CD4-positive, alpha-beta T cell (primary cell): ENCODE measurements around the gene PRDM7. TPM values are rescaled to one million over a fixed set of nuclear protein-coding genes. Genes with fewer than 3 reads are reported as not detected.

Experiments used
- ATAC-seq: fragments of 200-7000 bp; cut with Tn5 transposase; one replicate; pipeline ENCODE4 v1.10.0; 2022; ENCODE audit warnings: mild to moderate bottlenecking; ENCODE audit not compliant: poor library complexity
- CTCF ChIA-PET: fragments of 350-600 bp; sonication (Branson Sonifier 250); formaldehyde crosslinking; loops from one replicate; lab custom pipeline; 2021; ENCODE audit warnings: antibody characterized with exemption, inconsistent platforms; lab: Charles Lee
- POLR2A ChIA-PET: fragments of 350-600 bp; sonication (Branson Sonifier 250); formaldehyde crosslinking; loops from one replicate; lab custom pipeline; 2021; ENCODE audit warnings: antibody characterized with exemption, inconsistent platforms; lab: Charles Lee
- DNase-seq, 14 experiments: peaks; one replicate each; pipeline ENCODE4 v3.0.0-alpha.2; 2013 to 2020; ENCODE audit warnings: mixed read lengths in 2 of 14
- H3K27ac ChIP-seq, 2 donors: one replicate each; pipeline versions ENCODE4 v1.5.1 to v1.7.0; 2013; ENCODE audit warnings: low read length in 2 of 2, low read depth in 1 of 2, mild to moderate bottlenecking in 1 of 2
- H3K27me3 ChIP-seq, 2 experiments: 1 replicate in 1 of 2; 2 replicates in 1 of 2; pipeline versions ENCODE4 v1.6.1 to v1.7.0; 2013; ENCODE audit warnings: low read length in 2 of 2, control low read depth in 1 of 2, mild to moderate bottlenecking in 1 of 2, moderate library complexity in 1 of 2; ENCODE audit not compliant: insufficient read depth in 2 of 2, control insufficient read depth in 1 of 2
- H3K36me3 ChIP-seq: one replicate; pipeline ENCODE4 v1.6.1; 2013; ENCODE audit warnings: low read length, control low read depth; ENCODE audit not compliant: insufficient read depth
- H3K4me1 ChIP-seq: one replicate; pipeline ENCODE4 v1.6.1; 2013; ENCODE audit warnings: low read length, control low read depth; ENCODE audit not compliant: insufficient read depth
- H3K4me3 ChIP-seq: one replicate; pipeline ENCODE4 v1.5.1; 2013; ENCODE audit warnings: mild to moderate bottlenecking, low read length, moderate library complexity
- H3K9me3 ChIP-seq, 2 experiments: 1 replicate in 1 of 2; 2 replicates in 1 of 2; pipeline versions ENCODE4 v1.6.1 to v1.7.0; 2013; ENCODE audit warnings: low read length in 2 of 2, mild to moderate bottlenecking in 2 of 2, control low read depth in 1 of 2, moderate library complexity in 1 of 2; ENCODE audit not compliant: control insufficient read depth in 1 of 2, insufficient read depth in 1 of 2
- H3K27ac Mint-ChIP-seq: one replicate; pipeline ENCODE4 v1.8.0; 2020; ENCODE audit warnings: mixed read lengths
- H3K27me3 Mint-ChIP-seq: one replicate; pipeline ENCODE4 v1.8.0; 2021; ENCODE audit warnings: mixed read lengths
- H3K36me3 Mint-ChIP-seq: one replicate; pipeline ENCODE4 v1.8.0; 2021; ENCODE audit warnings: low read depth, mixed read lengths
- H3K4me1 Mint-ChIP-seq: one replicate; pipeline ENCODE4 v1.8.0; 2021; ENCODE audit warnings: low read depth, mixed read lengths
- H3K4me3 Mint-ChIP-seq: one replicate; pipeline ENCODE4 v1.8.0; 2020; ENCODE audit warnings: mild to moderate bottlenecking, mixed read lengths
- H3K9me3 Mint-ChIP-seq: one replicate; pipeline ENCODE4 v1.8.0; 2020; ENCODE audit warnings: mixed read lengths
- CTCF ChIP-seq: fragments of 200-600 bp; IDR thresholded peaks from one replicate; pipeline ENCODE4 v1.8.0; 2022; ENCODE audit warnings: antibody characterized with exemption, mild to moderate bottlenecking
- intact Hi-C, 2 experiments: fragments of 100-400 bp; cut with DNase I in 1 of 2; cut with micrococcal nuclease in 1 of 2; formaldehyde crosslinking; loops; one replicate each; pipeline versions ENCODE4 v1.15.1 to v1.9.0; 2023 to 2025; cut with DNase I, micrococcal nuclease
- total RNA-seq, 174 experiments: library from RNA in 2 of 174; stranded (reverse) in 2 of 174; gene quantifications; one replicate each; pipeline ENCODE4 v1.2.3 and lab custom pipeline; 2021 to 2026

The PRDM7 gene
- total RNA-seq, 2 experiments from 2014 or later, result not detected

- ChIA-PET POLR2A (interaction anchor here (0.7 kb wide), 1 partner anchor 152 kb away, joined by 3 read pairs; no protein-coding TSS in a partner anchor), CTCF (interaction anchor here (0.7 kb wide), 1 partner anchor 517 kb away, joined by 3 read pairs; no protein-coding TSS in a partner anchor)
- Histone ChIP-seq H3K27me3 (no peaks in the 10 kb centered on the region), H3K27ac (no peak overlapping the region), H3K4me1 (peaks cover 30% of the 10 kb centered on the region), H3K9me3 (no peaks in the 10 kb centered on the region), H3K4me3 (no peak overlapping the region), H3K36me3 (peaks cover under 1% of the 10 kb centered on the region)
- peaks cover 15% of the 10 kb centered on the region for H3K4me1 Mint-ChIP-seq
- H3K4me3 Mint-ChIP-seq, result no peak overlapping the region
- peak; percentile 35 for ATAC-seq
- H3K27ac Mint-ChIP-seq, result no peak overlapping the region
- no peak for TF ChIP-seq CTCF
- no peaks in the 10 kb centered on the region for H3K9me3 Mint-ChIP-seq
- no peaks in the 10 kb centered on the region for H3K27me3 Mint-ChIP-seq
- H3K36me3 Mint-ChIP-seq, result peaks cover 2% of the 10 kb centered on the region
- intact Hi-C loops, result loop anchor here in 1 of 2 experiments (5.0 kb wide), 1 partner anchor 69 kb away; no protein-coding TSS in a partner anchor
- peak in 3 of 14 experiments; percentile 16 to 50 (median 43) for DNase-seq
Observed at GRCh38 chr16:90026135-90026534, 51.0 kb downstream of the PRDM7 start.

GRCh38 chr16:90023078-90023447 lies 54.1 kb downstream of the PRDM7 start:
- Histone ChIP-seq H3K27me3 (peaks cover 0 to 3% of the 10 kb centered on the region in 2 experiments), H3K36me3 (no peaks in the 10 kb centered on the region), H3K9me3 (no peaks in the 10 kb centered on the region), H3K4me3 (peak overlapping the region; percentile 57), H3K4me1 (peaks cover 54% of the 10 kb centered on the region), H3K27ac (no peak overlapping the region)
- Mint-ChIP-seq H3K9me3 (no peaks in the 10 kb centered on the region), H3K4me3 (peak overlapping the region; percentile 60), H3K4me1 (peaks cover 20% of the 10 kb centered on the region), H3K27ac (no peak overlapping the region), H3K27me3 (no peaks in the 10 kb centered on the region), H3K36me3 (no peaks in the 10 kb centered on the region)
- POLR2A ChIA-PET, result interaction anchor here (0.9 kb wide), 1 partner anchor 150 kb away, joined by 3 read pairs; the partner anchor contains the start of gene TCF25
- CTCF ChIA-PET, result no interaction called here
- intact Hi-C loops, result loop anchor here in 1 of 2 experiments (2.0 kb wide), 1 partner anchor 50 kb away; no protein-coding TSS in a partner anchor
- no peak for TF ChIP-seq CTCF
- ATAC-seq (no peak), DNase-seq (no peak)

GRCh38 chr16:90022209-90023077 lies 54.7 kb downstream of the PRDM7 start:
- H3K9me3 Mint-ChIP-seq, result no peaks in the 10 kb centered on the region
- DNase-seq, result peak; percentile 53 to 88 (median 71)
- ChIA-PET CTCF (no interaction called here), POLR2A (interaction anchor here (0.6 to 0.9 kb wide), 3 partner anchors 145 to 805 kb away, joined by 3 to 4 read pairs (median 3); partner anchors contain the start of genes TCF25 and ZNF778)
- peaks cover 0 to 5% of the 10 kb centered on the region in 2 experiments for H3K27me3 ChIP-seq
- no peak overlapping the region for H3K27ac ChIP-seq
- H3K4me1 ChIP-seq, result peaks cover 54% of the 10 kb centered on the region
- peak; percentile 66 for ATAC-seq
- H3K4me3 Mint-ChIP-seq, result peak overlapping the region; percentile 55
- H3K4me1 Mint-ChIP-seq, result peaks cover 20% of the 10 kb centered on the region
- H3K9me3 ChIP-seq, result no peaks in the 10 kb centered on the region
- H3K4me3 ChIP-seq, result peak overlapping the region; percentile 57
- TF ChIP-seq CTCF, result no peak
- H3K36me3 Mint-ChIP-seq, result no peaks in the 10 kb centered on the region
- intact Hi-C loops, result loop anchor here in 1 of 2 experiments (2.0 kb wide), 1 partner anchor 50 kb away; no protein-coding TSS in a partner anchor
- peak overlapping the region; percentile 30 for H3K27ac Mint-ChIP-seq
- no peaks in the 10 kb centered on the region for H3K36me3 ChIP-seq
- H3K27me3 Mint-ChIP-seq, result no peaks in the 10 kb centered on the region
